Keratinocyte (primary cell): Measurements from ENCODE around the gene BSCL2.
"Not testable (repeated sequence)": the region's sequence is repeated elsewhere in the genome, so short reads cannot be mapped to it uniquely, and the experiment has no call there.

Source experiments
- CTCF ChIP-seq, 3 experiments: IDR thresholded peaks in 1 of 3; conservative IDR thresholded peaks in 1 of 3; optimal IDR thresholded peaks in 1 of 3; 2 replicates in 2 of 3; 3 replicates in 1 of 3; pipeline versions ENCODE3 to v1.5.1; 2011; ENCODE audit warnings: low read length in 3 of 3, mild to moderate bottlenecking in 3 of 3, moderate library complexity in 2 of 3, control low read depth in 1 of 3, inconsistent platforms in 1 of 3; ENCODE audit not compliant: insufficient read depth in 2 of 3; ENCODE audit errors: extremely low read depth in 1 of 3
- EZH2 ChIP-seq: IDR thresholded peaks from one replicate; pipeline ENCODE4 v1.6.1; 2012; ENCODE audit warnings: inconsistent platforms, mild to moderate bottlenecking, low read length, moderate library complexity

- TF ChIP-seq CTCF (optimal IDR thresholded peaks at IDR 0.05 in 1 of 3, IDR thresholded peaks at IDR 0.05 in 1 of 3, conservative IDR thresholded peaks at IDR 0.05 in 1 of 3; ENCODE audit: extremely low read depth in 1 of 3, insufficient read depth in 2 of 3, low read length in 3 of 3); EZH2: not testable (repeated sequence)
Observed at GRCh38 chr11:62693624-62694023, 13.6 kb downstream of the BSCL2 start.
